K562 (cell line): ENCODE results near the gene UTP25. TPM values are rescaled to one million over a fixed set of nuclear protein-coding genes. Genes with fewer than 3 reads are reported as not detected.

Experiments used
- ATAC-seq: fragments of 200-7000 bp; cut with Tn5 transposase; 3 replicates; pipeline ENCODE4 v1.9.1; 2020; ENCODE audit warnings: moderate library complexity
- BruUV-seq: library from RNA; stranded (reverse); fragments of 400-500 nt; replicated peaks from 2 replicates; lab custom pipeline; 2021; lab: Mats Ljungman, UMichigan
- CTCF ChIA-PET: fragments of 300-600 bp; formaldehyde crosslinking; extraction: SDS; loops from one replicate; lab custom pipeline; 2021; ENCODE audit warnings: low intra/inter-chr PET ratio; lab: Yijun Ruan, JAX
- POLR2A ChIA-PET: fragments of 300-600, 350-650 bp; sonication (Branson Sonifier 250); formaldehyde crosslinking; extraction: SDS; loops from one replicate; lab custom pipeline; 2021; ENCODE audit warnings: antibody characterized with exemption, inconsistent platforms; lab: Yijun Ruan, JAX
- DNase-seq, 4 experiments: peaks; one replicate each; pipeline versions ENCODE4 v3.0.0 to v3.0.0-alpha.2; 2011 to 2018; ENCODE audit warnings: low spot score in 3 of 4, mixed read lengths in 3 of 4; ENCODE audit errors: extremely low read depth in 1 of 4
- FAIRE-seq: peaks from 2 replicates; lab custom pipeline; 2011; peaks lifted over from hg19 to GRCh38; lab: Jason Lieb, UNC
- H2AFZ ChIP-seq: 2 replicates; pipeline ENCODE4 v1.6.0; 2011; ENCODE audit warnings: low read depth, low read length, control low read depth, inconsistent platforms
- H3K27ac ChIP-seq: fragments of 200-600 bp; 3 replicates; pipeline ENCODE4 v1.8.0; 2011; ENCODE audit warnings: low read depth, mild to moderate bottlenecking, control low read depth, inconsistent platforms, low read length, moderate library complexity, mixed read lengths; ENCODE audit errors: extremely low read depth
- H3K27me3 ChIP-seq, 2 experiments: fragments of 300-600 bp in 1 of 2; 2 replicates in 1 of 2; 3 replicates in 1 of 2; pipeline versions ENCODE4 v1.6.0 to v1.8.0; 2011; ENCODE audit warnings: inconsistent platforms in 2 of 2, low read length in 2 of 2, mild to moderate bottlenecking in 1 of 2, mixed read lengths in 1 of 2, moderate library complexity in 1 of 2; ENCODE audit not compliant: control insufficient read depth in 2 of 2, insufficient read depth in 2 of 2
- H3K36me3 ChIP-seq: fragments of 300-600 bp; 3 replicates; pipeline ENCODE4 v1.8.0; 2011; ENCODE audit warnings: mild to moderate bottlenecking, low read length, inconsistent platforms; ENCODE audit not compliant: control insufficient read depth, insufficient read depth
- H3K4me1 ChIP-seq, 2 experiments: fragments of 200-600 bp in 1 of 2; replicated peaks in 1 of 2; 2 replicates in 1 of 2; 3 replicates in 1 of 2; pipeline versions ENCODE4 v1.5.1 to v1.8.0; 2011; ENCODE audit warnings: inconsistent platforms in 2 of 2, low read length in 2 of 2, mild to moderate bottlenecking in 1 of 2, mixed read lengths in 1 of 2, moderate library complexity in 1 of 2; ENCODE audit not compliant: control insufficient read depth in 2 of 2, insufficient read depth in 2 of 2
- H3K4me2 ChIP-seq: 2 replicates; pipeline ENCODE4 v1.6.1; 2011; ENCODE audit warnings: low read length, control low read depth, inconsistent platforms, mixed read lengths; ENCODE audit not compliant: insufficient read depth
- H3K4me3 ChIP-seq: fragments of 200-600 bp; sonication (generic), shearing (Covaris generic); 2 replicates; pipeline ENCODE4 v1.5.1; 2016; ENCODE audit warnings: control low read depth, inconsistent platforms
- H3K79me2 ChIP-seq: fragments of 200-600 bp; 3 replicates; pipeline ENCODE4 v1.8.0; 2011; ENCODE audit warnings: low read length, inconsistent platforms; ENCODE audit not compliant: control insufficient read depth, insufficient read depth
- H3K9ac ChIP-seq, 2 experiments: 2 replicates each; pipeline versions ENCODE4 v1.6.0 to v1.6.1; 2011; ENCODE audit warnings: low read depth in 2 of 2, low read length in 2 of 2, control low read depth in 1 of 2, inconsistent platforms in 1 of 2, mild to moderate bottlenecking in 1 of 2, mixed read lengths in 1 of 2; ENCODE audit not compliant: insufficient read depth in 1 of 2
- H3K9me1 ChIP-seq: one replicate; pipeline ENCODE4 v1.6.0; 2011; ENCODE audit warnings: inconsistent platforms, mild to moderate bottlenecking, low read length, moderate library complexity; ENCODE audit not compliant: control insufficient read depth, insufficient read depth
- H3K9me3 ChIP-seq: replicated peaks from 2 replicates; pipeline ENCODE4 v1.5.1; 2011; ENCODE audit warnings: low read depth, low read length, inconsistent platforms; ENCODE audit not compliant: control insufficient read depth, insufficient read depth
- H4K20me1 ChIP-seq: replicated peaks from 2 replicates; pipeline ENCODE4 v1.6.1; 2011; ENCODE audit warnings: low read length, inconsistent platforms, mixed read lengths; ENCODE audit not compliant: control insufficient read depth, insufficient read depth
- GATAD2A ChIP-seq: fragments of 450-650 bp; IDR thresholded peaks from 2 replicates; pipeline ENCODE4 v1.6.1; 2017
- ILF3 ChIP-seq: fragments of 450-650 bp; IDR thresholded peaks from 2 replicates; pipeline ENCODE4 v1.6.1; 2018; ENCODE audit warnings: antibody characterized with exemption, mild to moderate bottlenecking, moderate library complexity, borderline replicate concordance
- XRCC3 ChIP-seq: fragments of 450-650 bp; IDR thresholded peaks from 2 replicates; pipeline ENCODE4 v1.6.1; 2017; ENCODE audit warnings: mild to moderate bottlenecking, moderate library complexity
- XRCC4 ChIP-seq: IDR thresholded peaks from one replicate; pipeline ENCODE4 v1.6.1; 2011; ENCODE audit not compliant: insufficient read depth, insufficient read length; ENCODE audit errors: extremely low read depth
- WGBS: fragments of 100-300 bp; shearing (Covaris generic); methylation state at CpG from one replicate; pipeline ENCODE4 v1.1.6; 2016; ENCODE audit warnings: low coverage, mixed read lengths; ENCODE audit not compliant: insufficient coverage; ENCODE audit errors: missing lambda C conversion rate; 5-methylcytosine and 5-hydroxymethylcytosine counted together
- in situ Hi-C: fragments of 300-500 bp; cut with MboI; formaldehyde crosslinking; loops from 4 replicates; pipeline ENCODE4 v1.15.0; 2018; ENCODE audit warnings: inconsistent platforms, mixed read lengths
- intact Hi-C: fragments of 100-400 bp; cut with micrococcal nuclease; formaldehyde crosslinking; loops from 2 replicates; pipeline ENCODE4 v1.14.2; 2022
- polyA plus RNA-seq, 8 experiments: library from polyadenylated mRNA; depleted of rRNA in 4 of 8; stranded (reverse) in 5 of 8; unstranded in 3 of 8; fragments of >200 nt; fragmentation: Nextera tagmentation in 2 of 8; fragmentation: Illumina TruSeq in 1 of 8; extraction: Ambion mirVana in 2 of 8; extraction: Trizol in 1 of 8; gene quantifications; 2 replicates each; pipeline versions ENCODE4 v1.2.1 to v1.2.3, GENCODE V29; 2011 to 2014; ENCODE audit warnings: inconsistent platforms in 1 of 8, missing spikeins in 1 of 8
- total RNA-seq, 7 experiments: library from RNA; depleted of rRNA in 6 of 7; stranded (reverse); fragments of >200 nt in 6 of 7; fragmentation: Illumina TruSeq in 2 of 7; extraction: Trizol in 2 of 7; gene quantifications; 2 replicates each; pipeline versions ENCODE4 v1.2.1 to v1.2.3, GENCODE V29; 2011 to 2021; ENCODE audit warnings: low replicate concordance in 1 of 7
- TF ChIP-seq, protein P1 (sequence below), 2 experiments: fragments of 450-650 bp; conservative IDR thresholded peaks; 2 replicates each; pipeline ENCODE4 v1.6.1; 2017; ENCODE audit warnings: mild to moderate bottlenecking in 2 of 2, moderate library complexity in 2 of 2
- TF ChIP-seq, protein P2 (sequence below), 2 experiments: fragments of 250-450 bp in 1 of 2; fragments of 450-650 bp in 1 of 2; sonication (Bioruptor Pico) in 1 of 2; IDR thresholded peaks; 2 replicates each; pipeline versions ENCODE4 v1.6.1 to v1.8.0; 2016 to 2021; ENCODE audit warnings: mild to moderate bottlenecking in 2 of 2, moderate library complexity in 2 of 2, missing compliant biosample characterization in 1 of 2, missing genetic modification characterization in 1 of 2
- TF ChIP-seq, protein P3 (sequence below): sonication (generic); formaldehyde crosslinking; IDR thresholded peaks from 2 replicates; pipeline ENCODE4 v1.8.0; 2022; ENCODE audit warnings: missing genetic modification reagents, mild to moderate bottlenecking, moderate library complexity, borderline replicate concordance

UTP25 gene
- total and polyA plus RNA-seq, 9 of the 15 experiments (the other 6 are each of a cell fraction or from before 2014, with no cell fraction given), result 5.7 to 17.6 (median 12.0) TPM

DNA sequence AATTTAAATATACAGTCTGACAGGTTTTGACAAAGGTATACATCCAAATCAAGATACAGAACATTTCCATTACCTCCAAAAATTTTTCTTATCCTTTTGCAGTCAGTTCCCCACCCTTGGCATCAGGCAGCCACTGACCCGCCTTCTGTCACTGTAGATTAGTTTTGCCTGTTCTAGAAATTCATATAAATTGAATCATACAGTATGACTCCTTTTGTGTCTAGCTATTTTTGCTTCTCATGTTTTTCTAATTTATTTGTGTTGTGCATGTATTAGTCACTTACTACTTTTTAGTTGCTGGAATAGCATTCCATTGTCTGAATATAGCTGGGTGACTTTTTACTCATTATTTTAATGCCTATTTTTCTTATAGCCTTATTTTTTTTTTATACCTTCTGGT is 3.8 kb downstream of the UTP25 start:
- CTCF ChIA-PET, result no interaction called here
- TF ChIP-seq, protein P1, sequence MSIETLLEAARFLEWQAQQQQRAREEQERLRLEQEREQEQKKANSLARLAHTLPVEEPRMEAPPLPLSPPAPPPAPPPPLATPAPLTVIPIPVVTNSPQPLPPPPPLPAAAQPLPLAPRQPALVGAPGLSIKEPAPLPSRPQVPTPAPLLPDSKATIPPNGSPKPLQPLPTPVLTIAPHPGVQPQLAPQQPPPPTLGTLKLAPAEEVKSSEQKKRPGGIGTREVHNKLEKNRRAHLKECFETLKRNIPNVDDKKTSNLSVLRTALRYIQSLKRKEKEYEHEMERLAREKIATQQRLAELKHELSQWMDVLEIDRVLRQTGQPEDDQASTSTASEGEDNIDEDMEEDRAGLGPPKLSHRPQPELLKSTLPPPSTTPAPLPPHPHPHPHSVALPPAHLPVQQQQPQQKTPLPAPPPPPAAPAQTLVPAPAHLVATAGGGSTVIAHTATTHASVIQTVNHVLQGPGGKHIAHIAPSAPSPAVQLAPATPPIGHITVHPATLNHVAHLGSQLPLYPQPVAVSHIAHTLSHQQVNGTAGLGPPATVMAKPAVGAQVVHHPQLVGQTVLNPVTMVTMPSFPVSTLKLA (conservative IDR thresholded peaks at IDR 0.05), result no peak
- TF ChIP-seq GATAD2A, result no peak
- TF ChIP-seq, protein P2, sequence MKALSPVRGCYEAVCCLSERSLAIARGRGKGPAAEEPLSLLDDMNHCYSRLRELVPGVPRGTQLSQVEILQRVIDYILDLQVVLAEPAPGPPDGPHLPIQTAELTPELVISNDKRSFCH (CRISPR knock-in tag; IDR thresholded peaks at IDR 0.05), result no peak
- TF ChIP-seq, protein P2 (tag; IDR thresholded peaks at IDR 0.05), result no peak
- TF ChIP-seq XRCC4, result no peak
- TF ChIP-seq, protein P3, sequence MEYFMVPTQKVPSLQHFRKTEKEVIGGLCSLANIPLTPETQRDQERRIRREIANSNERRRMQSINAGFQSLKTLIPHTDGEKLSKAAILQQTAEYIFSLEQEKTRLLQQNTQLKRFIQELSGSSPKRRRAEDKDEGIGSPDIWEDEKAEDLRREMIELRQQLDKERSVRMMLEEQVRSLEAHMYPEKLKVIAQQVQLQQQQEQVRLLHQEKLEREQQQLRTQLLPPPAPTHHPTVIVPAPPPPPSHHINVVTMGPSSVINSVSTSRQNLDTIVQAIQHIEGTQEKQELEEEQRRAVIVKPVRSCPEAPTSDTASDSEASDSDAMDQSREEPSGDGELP, result no peak
- no peak for TF ChIP-seq XRCC3
- TF ChIP-seq ILF3, result no peak
- DNase-seq, result no peak
- H3K9me3 ChIP-seq, result no peaks in the 10 kb centered on the region
- H3K36me3 ChIP-seq, result peaks cover 68% of the 10 kb centered on the region
- POLR2A ChIA-PET, result interaction anchor here (0.7 to 1.2 kb wide), 3 partner anchors 9 to 57 kb away, joined by 3 to 4 read pairs (median 3); no protein-coding TSS in a partner anchor
- no peak overlapping the region for H2AFZ ChIP-seq
- H3K9ac ChIP-seq, result no peak overlapping the region
- BruUV-seq, result no TSS peak
- intact Hi-C loops (no loop called here), in situ Hi-C loops (no loop called here)
- H3K79me2 ChIP-seq, result peaks cover 28% of the 10 kb centered on the region
- no peak for FAIRE-seq
- 100% methylated on average over 1 of the region's 1 CpG for WGBS
- H3K27me3 ChIP-seq, result no peaks in the 10 kb centered on the region
- ATAC-seq, result no peak
- H3K4me1 ChIP-seq, result peaks cover 3 to 8% of the 10 kb centered on the region in 2 experiments; a peak in 2 of 5 replicates
- peaks cover 2% of the 10 kb centered on the region for H3K9me1 ChIP-seq
- H3K27ac ChIP-seq, result no peak overlapping the region
- H3K4me3 ChIP-seq, result no peak overlapping the region
- H4K20me1 ChIP-seq, result no peaks in the 10 kb centered on the region
- H3K4me2 ChIP-seq, result no peak overlapping the region
